Endothelial cell of hepatic sinusoid (primary cell): Measurements from ENCODE around the gene SELENOT.
"Not testable (repeated sequence)": the region's sequence is repeated elsewhere in the genome, so short reads cannot be mapped to it uniquely, and the experiment has no call there.

ENCODE experiments used
- in situ Hi-C: cut with HindIII; loops from 2 replicates; pipeline ENCODE4 v1.10.0; 2017; ENCODE audit warnings: low sequenced_read_pairs

The SELENOT gene

DNA sequence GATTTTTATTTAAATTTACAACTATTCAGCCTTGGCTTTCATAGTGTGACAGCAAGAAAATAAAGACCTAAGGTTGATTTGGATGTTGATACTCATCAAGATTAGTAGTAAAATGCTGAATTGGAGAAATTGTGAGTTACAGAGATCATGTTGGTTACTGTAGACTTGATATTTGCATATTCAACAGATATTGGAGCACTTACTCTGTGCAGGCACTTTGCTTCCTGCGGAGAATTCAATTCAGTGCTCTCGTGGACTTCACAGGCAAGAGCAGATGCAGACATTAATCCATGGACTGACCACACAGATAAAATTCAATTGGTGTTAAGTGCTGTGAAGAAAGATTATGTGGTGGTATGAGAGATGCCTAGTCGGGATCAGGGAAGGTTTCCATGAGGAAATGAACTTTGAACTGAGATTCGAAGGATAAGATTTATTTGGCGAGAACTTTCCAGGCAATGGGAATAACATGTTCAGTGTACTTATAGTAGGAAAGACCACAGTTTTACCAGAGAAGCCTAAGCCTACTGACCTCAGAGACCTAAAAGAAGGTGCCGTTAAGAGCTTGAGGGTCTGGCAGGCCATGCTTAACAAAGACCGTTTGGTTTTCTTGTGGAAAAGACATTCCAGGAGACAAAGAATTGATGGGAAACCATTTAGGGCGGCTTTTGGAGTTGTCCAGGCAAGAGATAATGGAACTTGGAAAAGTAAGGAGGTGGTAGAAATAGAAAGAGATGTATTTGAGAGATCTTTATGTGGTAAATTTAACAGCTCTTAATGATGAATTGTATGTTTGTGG lies 4.3 kb downstream of the SELENOT start:
- in situ Hi-C loops: no loop called here

DNA sequence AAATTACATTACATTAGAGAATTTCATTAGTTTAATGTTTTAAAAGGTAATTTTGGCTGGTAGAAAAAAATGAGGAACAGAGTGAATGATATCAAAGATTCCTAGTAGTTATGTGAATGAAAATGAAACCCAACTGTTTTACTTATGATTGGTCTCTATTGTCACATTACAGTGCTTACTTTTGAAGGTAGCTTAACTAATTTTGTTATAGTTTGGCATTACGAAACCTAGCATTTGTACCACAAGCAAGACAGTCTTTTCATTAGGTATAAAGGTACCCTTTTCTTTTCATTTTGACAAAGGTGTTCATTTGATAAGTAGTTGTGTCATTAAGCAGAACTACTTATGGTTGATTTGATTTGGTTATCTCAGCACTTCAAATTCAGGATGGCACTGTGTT lies 6.9 kb downstream of the SELENOT start:
- in situ Hi-C loops: no loop called here

DNA sequence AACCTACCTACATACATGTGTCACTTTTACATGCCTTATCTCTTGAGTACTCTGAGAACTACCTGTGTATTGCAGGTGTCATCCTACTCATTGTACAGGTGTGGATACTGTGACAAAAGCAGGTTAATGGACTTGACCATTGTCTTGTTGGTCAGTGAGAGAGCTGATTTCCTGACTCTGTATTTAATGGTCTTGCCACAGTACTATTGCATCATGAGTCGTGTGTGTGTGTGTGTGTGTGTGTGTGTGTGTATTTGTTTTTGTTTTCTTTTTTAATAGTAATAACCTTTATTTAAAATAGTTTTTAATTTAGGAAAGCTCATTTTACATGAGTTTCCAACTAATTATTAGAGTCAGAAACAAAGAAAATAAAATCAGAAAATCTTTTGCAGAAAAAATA lies 7.7 kb downstream of the SELENOT start:
- in situ Hi-C loops: no loop called here

DNA sequence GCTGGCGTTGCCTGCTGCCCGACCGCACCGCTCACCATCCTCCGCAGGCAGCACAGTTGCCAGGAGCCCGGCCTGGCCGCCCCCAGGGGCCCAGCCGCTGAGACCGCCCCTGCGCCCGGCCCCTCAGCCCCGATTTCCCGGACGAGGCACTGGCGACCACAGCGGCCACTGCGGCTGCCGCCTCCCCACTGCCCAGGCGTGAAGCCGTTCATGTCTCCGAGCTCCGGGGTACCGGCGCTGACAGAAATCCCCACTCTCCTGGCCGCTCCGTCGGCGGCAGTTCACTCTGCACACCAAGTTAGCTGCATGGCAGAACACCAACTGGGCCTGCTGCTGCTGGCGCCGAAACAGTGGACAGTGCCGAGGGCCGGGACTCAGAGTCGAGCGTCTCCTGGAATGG lies 8.5 kb downstream of the SELENOT start:
- in situ Hi-C loops: no loop called here

DNA sequence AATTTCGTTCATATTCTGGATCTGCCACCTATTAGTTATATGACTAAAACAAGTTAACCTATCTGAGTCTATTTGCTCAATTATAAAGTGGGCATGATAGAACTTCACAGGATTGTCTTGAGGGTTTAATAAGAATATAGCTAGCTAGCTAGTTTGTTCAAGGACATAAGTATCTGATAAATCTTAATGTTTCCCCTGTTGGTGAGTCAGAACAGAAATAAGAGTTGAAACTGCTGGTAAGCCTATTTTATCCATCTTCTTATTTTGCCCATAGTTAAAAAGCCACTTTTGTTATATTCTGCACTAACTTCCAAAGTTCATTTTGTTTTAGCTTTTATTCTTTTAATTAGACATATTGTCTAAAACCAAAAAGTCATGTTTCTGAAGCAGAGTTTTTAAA lies 9.4 kb downstream of the SELENOT start:
- in situ Hi-C loops: no loop called here

DNA sequence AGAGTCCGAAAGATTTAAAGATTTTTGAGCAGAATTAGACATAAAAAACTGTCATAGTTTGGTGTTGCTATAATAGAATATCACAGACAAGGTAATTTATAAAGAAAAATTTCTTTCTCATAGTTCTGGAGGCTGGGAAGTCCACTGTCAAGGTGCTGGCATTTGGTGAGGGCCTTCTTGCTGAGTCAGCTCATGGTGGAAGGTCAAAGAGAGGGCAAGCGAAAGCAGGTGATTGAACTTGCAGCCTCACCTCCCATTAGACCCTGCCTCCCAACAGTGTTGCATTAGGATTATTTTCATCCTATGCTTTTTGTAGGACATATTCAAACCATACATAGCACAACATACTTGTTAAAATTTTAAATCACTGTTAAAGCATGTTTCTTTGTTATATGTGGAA lies 9.9 kb downstream of the SELENOT start:
- in situ Hi-C loops: no loop called here

DNA sequence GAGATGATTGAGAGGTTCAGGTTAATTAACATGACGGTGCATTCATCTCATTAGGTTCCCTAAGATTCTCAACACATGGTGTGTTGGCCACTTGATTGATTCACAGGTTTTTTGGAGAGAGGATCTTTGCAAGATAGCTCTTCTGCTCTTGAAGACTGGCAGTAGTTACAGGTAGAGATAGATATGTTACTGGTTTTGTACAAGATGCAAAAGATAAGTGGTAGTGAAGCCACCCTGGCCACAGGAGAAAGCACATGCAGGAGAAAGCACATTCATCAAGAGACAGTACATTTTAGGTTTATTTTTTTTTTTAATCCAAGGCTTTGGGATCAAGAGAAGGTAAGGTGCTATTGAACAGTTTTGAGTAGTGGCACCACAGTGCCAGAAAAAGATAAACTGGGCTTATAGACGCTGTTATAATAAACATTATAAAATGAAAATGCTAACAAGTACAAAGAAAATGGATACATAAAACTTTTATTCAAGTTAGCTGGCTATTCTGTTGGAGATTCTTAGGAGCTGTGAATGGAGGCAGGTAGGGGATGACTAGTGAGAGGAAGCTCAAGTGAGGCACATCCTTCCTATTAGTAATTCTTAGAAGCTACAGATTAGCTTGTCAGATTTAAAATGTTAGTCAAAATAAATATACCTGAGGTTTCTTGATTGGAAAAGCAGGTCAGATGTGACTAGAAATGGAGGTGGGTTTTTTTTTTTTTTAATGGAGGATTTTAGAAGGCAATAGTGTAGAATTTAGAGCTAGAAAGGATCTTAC lies 10.8 kb downstream of the SELENOT start:
- in situ Hi-C loops: no loop called here

DNA sequence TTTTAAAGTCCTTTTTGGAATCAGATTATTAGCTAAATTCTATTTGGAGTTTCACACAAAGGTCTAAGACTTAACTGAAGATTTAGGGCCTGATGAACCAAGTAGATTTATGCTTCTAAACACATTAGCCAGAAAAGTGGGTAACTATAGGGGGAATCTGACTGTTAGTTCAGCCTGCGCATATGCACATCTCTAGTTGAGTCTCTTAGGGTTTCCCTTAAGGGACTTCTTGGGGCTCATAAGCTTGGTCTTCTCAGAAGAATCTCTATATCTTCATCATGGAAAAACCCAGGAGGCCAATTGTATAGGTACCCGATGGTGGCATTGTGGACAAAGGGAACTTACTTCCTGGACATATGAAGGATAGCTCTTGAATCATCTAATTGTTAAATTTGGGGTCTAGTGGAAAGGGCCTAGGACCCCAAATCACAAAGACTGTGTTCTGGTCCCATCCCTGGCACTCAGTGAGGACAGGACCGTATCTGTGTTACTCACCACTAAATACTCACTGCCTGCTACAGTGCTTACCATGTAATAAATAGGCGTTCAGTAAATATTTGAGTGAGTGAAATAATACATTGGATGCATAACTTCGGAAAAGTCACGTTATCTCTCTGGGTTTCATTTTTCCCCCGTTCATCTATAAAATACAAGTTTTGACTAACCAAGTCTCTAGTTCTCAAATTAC lies 17.0 kb downstream of the SELENOT start:
- in situ Hi-C loops: no loop called here

DNA sequence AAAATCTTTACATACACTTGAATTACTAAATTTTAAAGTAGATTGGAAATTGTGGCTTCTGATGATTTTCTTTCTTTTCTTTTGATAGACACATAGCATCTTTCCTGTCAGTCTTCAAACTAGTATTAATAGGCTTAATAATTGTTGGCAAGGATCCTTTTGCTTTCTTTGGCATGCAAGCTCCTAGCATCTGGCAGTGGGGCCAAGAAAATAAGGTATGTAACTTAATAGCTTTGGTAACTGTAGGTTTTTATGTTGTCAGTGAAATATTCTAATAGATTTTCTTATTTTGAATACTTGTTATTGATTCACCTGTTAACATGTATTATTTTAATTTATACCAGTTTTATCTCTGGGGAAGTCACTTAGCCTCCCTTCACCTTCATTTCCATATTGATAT lies 19.8 kb downstream of the SELENOT start:
- in situ Hi-C loops: not testable (repeated sequence)

DNA sequence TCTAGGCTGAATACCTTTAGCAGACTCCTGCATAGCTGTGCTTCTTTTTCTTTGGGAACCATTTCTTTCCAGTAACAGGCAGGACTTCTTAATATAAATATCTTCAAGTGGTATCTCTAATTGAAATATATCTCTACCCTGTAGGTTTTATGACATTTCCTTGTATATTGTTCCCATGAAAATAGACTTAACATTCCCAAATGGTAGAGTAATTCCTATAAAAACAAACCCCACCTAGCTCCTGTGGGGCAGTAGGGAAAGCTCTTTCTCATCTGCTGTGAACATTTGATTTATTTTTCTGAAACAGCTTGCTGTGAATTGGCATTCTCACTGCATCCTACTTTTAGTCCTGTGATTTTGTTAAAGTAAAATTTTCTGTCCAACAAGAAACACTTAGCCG lies 20.8 kb downstream of the SELENOT start:
- in situ Hi-C loops: no loop called here

DNA sequence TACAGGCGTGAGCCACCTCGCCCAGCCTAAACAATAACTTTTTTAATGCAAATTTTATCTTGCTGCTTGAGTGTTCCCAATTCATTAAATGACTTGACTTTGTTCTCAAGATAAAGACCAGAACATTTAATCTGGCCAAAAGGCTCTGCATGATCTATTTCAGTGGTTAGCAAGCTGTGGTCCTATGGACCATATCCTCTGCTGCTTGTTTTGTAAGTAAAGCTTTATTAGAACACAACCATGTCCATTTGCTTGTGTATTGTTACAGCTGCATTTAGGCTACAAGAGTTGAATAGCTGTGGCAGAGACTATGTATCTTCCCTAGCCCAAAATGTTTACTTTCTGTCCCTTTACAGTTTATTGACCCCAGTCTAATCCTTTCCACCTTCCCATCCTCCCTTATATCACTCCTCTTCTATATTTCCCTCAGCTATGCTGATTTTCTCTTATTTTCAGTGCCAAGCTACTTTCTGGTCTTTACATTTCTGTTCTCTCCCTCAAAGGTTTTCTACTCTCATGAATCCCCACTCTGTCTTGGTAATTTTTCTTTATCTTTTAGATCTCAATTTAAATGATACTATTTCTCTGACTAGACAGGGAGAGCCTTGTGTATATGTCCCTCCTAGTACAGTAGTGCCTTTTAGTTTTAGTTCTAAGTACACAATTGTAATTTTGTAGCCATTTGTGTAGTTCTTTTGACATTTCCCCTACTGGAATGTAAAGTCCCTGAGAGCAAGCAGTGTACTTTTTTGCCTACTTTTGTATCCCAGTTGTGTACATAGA lies 23.2 kb downstream of the SELENOT start:
- in situ Hi-C loops: no loop called here

DNA sequence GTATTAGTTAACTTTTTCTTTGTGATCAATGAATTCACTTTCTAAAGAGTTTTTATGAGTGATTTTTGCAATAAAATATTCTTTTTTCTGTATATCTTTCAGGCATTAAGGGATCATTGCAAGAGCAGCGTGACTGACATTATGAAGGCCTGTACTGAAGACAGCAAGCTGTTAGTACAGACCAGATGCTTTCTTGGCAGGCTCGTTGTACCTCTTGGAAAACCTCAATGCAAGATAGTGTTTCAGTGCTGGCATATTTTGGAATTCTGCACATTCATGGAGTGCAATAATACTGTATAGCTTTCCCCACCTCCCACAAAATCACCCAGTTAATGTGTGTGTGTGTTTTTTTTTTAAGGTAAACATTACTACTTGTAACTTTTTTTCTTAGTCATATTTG lies 24.4 kb downstream of the SELENOT start:
- in situ Hi-C loops: no loop called here

DNA sequence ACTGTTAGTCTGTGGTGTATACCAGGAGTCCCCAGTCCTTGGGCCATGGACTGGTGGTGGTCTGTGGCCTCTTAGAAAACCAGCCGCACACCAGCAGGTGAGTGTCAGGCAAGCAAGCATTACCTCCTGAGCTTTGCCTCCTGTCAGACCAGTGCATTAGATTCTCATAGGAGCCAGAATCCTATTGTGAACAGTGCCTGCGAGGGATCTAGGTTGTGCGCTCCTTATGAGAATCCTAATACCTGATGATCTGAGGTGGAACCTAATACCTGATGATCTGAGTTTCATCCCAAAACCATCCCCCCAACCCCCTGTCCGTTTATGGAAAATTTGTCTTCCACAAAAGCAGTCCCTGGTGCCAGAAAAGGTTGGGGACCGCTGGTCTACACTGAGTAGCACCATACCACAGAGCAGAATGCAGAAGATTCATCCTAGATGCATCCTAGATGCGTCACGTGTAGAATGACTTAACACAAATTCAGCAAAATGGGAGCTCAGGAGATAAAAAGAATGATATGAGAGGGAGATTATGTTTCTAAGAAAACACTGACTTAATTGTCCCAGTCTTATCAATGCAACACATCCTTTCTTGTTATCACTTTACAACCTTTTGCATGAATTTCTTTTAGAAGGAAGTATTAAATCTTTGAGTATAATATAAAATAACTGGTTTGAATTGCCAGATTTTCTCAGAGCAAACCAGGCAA lies 28.5 kb downstream of the SELENOT start:
- in situ Hi-C loops: no loop called here

DNA sequence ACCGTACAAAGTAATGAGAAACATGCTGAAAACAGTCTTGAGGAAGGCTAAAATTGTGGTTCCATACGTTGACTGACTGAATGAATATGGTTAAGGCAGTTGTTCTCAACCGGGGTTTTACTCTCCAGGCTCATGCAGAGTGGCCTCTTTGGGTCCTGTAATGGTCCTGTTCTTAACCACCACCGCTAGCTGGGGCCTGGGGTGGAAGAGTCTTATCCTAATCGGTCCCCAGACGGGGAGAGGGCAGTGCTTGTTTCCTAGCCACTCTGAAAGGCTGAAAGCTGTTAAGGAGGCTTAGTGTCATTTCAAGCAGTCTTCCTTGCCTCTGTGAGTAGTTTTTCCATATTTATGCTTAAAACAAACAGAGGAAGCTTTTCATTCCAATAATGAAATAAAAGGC lies 32.0 kb downstream of the SELENOT start:
- in situ Hi-C loops: no loop called here

DNA sequence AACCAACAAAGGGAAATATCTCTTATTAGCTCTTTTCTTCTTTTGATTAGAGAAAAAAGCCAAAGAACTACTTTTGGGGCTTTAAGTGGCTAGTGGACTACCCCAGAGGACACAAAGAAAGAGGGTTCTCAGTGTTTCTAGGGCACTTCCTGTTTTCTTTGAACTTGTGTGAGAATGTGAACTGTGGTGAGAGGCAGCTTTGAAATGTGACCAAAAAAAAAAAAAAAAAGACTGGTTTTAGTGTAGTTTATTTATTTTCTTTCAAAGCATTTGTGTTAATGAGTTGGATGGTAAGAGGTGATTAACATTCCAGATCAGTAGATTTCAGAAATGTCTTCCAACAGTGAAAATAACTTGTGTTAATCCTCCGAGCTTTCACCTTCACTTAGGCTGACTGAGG lies 32.4 kb downstream of the SELENOT start:
- in situ Hi-C loops: no loop called here

DNA sequence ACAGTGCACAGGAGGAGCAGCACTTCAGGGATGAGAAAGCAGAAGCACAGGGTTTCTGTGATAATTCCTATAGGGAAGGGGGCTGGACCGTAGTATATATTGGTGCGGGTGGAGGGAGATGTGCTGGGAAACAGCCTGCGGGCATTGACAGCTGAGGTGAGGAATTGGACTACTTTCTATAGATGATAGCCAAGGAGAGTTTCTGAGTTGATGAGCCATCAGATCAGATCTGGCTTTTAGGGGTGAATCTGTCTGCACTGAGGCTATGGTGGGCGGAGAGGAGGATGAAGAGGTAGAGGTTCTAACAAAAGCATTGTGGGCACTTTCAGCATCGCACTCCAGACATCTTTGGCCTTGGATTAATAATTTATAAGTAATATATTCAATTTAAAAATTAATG lies 33.1 kb downstream of the SELENOT start:
- in situ Hi-C loops: no loop called here

DNA sequence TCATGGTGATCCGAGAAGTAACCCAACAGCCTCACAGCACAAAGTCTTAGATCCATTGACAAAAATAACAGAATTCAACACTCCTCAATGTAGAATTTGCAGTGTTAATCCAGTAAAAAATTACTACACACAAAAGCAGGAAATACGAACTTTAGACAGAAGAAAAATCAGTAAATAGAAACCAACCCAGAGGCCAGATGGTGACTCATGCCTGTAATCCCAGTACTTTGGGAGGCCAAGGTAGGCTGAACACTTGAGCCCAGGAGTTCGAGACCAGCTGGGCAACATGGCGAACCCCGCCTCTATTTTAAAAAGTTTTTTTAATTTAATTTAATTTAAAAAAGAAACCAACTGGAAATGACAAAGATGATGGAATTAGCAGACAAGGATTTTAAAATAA lies 36.1 kb downstream of the SELENOT start:
- in situ Hi-C loops: no loop called here

DNA sequence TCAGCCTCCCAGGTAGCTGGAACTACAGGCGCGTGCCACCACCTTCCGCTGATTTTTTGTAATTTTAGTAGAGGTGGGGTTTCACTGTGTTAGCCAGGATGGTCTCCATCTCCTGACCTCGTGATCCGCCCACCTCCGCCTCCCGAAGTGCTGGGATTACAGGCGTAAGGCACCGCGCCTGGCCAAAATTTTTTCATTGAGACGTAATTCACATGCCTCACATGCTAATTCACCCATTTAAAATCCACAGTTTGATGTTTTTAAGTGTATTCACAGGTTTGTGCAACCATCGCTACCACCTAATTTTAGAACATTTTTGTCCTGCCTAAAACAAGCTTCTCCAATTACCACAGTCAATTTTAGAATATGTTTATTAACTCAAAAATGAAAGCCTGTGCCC lies 37.1 kb downstream of the SELENOT start:
- in situ Hi-C loops: no loop called here

DNA sequence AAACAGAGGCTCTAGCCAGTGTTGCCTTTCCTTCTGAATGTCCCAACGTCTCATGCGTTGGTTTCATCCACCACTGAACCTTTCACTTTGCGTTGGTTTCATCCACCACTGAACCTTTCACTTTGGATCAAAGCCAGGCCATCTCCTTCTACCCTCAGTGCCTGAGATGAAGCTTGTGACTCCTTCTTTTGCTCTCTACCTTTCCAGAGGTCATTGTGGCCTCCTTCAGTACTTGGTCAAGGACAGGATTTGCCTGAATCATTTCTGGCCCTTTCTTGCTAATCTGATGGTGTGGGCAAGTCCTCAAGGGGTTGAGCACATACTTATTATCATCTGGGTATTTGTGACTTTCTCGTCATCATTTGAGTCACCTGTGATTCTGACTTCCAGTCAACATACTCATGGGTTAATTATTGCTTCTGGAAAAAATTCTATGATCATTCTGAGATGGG lies 50.0 kb downstream of the SELENOT start:
- in situ Hi-C loops: no loop called here

DNA sequence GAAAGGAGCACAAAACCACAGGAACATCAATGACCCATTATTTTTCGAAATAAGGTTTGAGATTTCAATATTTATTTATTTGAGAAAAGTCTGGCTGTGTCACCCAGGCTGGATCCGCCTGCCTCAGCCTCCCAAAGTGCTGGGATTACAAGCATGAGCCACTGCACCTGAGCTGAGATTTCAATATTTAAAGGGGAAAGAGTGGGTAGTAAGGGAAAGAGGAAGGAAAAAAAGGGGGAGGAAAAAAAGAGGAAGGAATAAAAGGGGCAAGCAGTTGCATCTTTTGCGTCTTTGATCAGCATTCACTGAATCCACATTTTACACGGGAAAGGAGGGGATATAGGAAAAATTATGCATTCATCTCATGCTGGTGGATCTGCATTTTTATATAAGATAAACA lies 53.2 kb downstream of the SELENOT start:
- in situ Hi-C loops: no loop called here
